GM23338 (cell line): ENCODE measurements around the gene SMIM12. TPM values are rescaled to one million over a fixed set of nuclear protein-coding genes. Genes with fewer than 3 reads are reported as not detected.
"Not testable (repeated sequence)": the region's sequence is repeated elsewhere in the genome, so short reads cannot be mapped to it uniquely, and the experiment has no call there.

Experiments
- ATAC-seq: fragments of 200-7000 bp; cut with Tn5 transposase; 3 replicates; pipeline ENCODE4 v1.9.1; 2020
- DNase-seq: peaks from one replicate; pipeline ENCODE4 v3.0.0-alpha.2; 2015; ENCODE audit warnings: low spot score
- H2AFZ ChIP-seq: fragments of 200-600 bp; sonication (generic); 2 replicates; pipeline ENCODE4 v1.8.0; 2016; ENCODE audit warnings: antibody characterized with exemption, mild to moderate bottlenecking, moderate library complexity
- H3F3A ChIP-seq: fragments of 200-600 bp; sonication (generic); replicated peaks from 2 replicates; pipeline ENCODE4 v1.8.0; 2017; ENCODE audit warnings: antibody characterized with exemption, mixed run types, low read depth
- H3K27ac ChIP-seq: fragments of 200-600 bp; sonication (generic); 2 replicates; pipeline ENCODE4 v1.6.1; 2016; ENCODE audit warnings: low read depth
- H3K27me3 ChIP-seq: fragments of 200-600 bp; sonication (generic); 2 replicates; pipeline ENCODE4 v1.8.0; 2016; ENCODE audit warnings: mild to moderate bottlenecking, mixed run types, moderate library complexity; ENCODE audit not compliant: insufficient read depth
- H3K36me3 ChIP-seq: fragments of 200-600 bp; sonication (generic); 2 replicates; pipeline ENCODE4 v1.8.0; 2016; ENCODE audit warnings: mild to moderate bottlenecking; ENCODE audit not compliant: insufficient read depth
- H3K4me1 ChIP-seq: fragments of 200-600 bp; sonication (generic); 2 replicates; pipeline ENCODE4 v1.8.0; 2016; ENCODE audit warnings: mild to moderate bottlenecking, moderate library complexity; ENCODE audit not compliant: insufficient read depth
- H3K4me2 ChIP-seq: fragments of 200-600 bp; sonication (generic); 2 replicates; pipeline ENCODE4 v1.7.1; 2017; ENCODE audit warnings: mixed run types
- H3K4me3 ChIP-seq: fragments of 200-600 bp; sonication (generic); 2 replicates; pipeline ENCODE4 v1.6.1; 2016; ENCODE audit warnings: mixed run types
- H3K79me2 ChIP-seq: fragments of 200-600 bp; sonication (generic); replicated peaks from 2 replicates; pipeline ENCODE4 v1.8.0; 2017; ENCODE audit warnings: mild to moderate bottlenecking; ENCODE audit not compliant: insufficient read depth
- H3K9me2 ChIP-seq: fragments of 200-600 bp; sonication (generic); 2 replicates; pipeline ENCODE4 v1.8.0; 2017; ENCODE audit not compliant: insufficient read depth
- H4K20me1 ChIP-seq: fragments of 200-600 bp; sonication (generic); replicated peaks from 2 replicates; pipeline ENCODE4 v1.8.0; 2017; ENCODE audit warnings: mild to moderate bottlenecking; ENCODE audit not compliant: insufficient read depth
- H3K27ac Mint-ChIP-seq: 2 replicates; pipeline ENCODE4 v1.8.0; 2020; ENCODE audit warnings: inconsistent platforms, mild to moderate bottlenecking, moderate library complexity, mixed read lengths
- H3K27me3 Mint-ChIP-seq: 3 replicates; pipeline ENCODE4 v1.8.0; 2022; ENCODE audit warnings: low read depth, mild to moderate bottlenecking, moderate library complexity, mixed read lengths, inconsistent platforms; ENCODE audit not compliant: insufficient read depth, poor library complexity
- H3K36me3 Mint-ChIP-seq: 3 replicates; pipeline ENCODE4 v1.8.0; 2021; ENCODE audit warnings: low read depth, mild to moderate bottlenecking, inconsistent platforms, moderate library complexity, mixed read lengths
- H3K4me1 Mint-ChIP-seq: 3 replicates; pipeline ENCODE4 v1.8.0; 2020; ENCODE audit warnings: mild to moderate bottlenecking, inconsistent platforms, mixed read lengths
- H3K4me3 Mint-ChIP-seq: 3 replicates; pipeline ENCODE4 v1.8.0; 2021; ENCODE audit warnings: moderate library complexity, mild to moderate bottlenecking, inconsistent platforms, mixed read lengths
- H3K9me3 Mint-ChIP-seq: 3 replicates; pipeline ENCODE4 v1.8.0; 2020; ENCODE audit warnings: moderate library complexity, mild to moderate bottlenecking, inconsistent platforms, mixed read lengths
- EZH2phosphoT487 ChIP-seq: fragments of 200-600 bp; sonication (generic); IDR thresholded peaks from one replicate; pipeline ENCODE4 v1.8.1; 2018; ENCODE audit warnings: antibody characterized with exemption; ENCODE audit not compliant: unreplicated experiment
- STAT1 ChIP-seq: IDR thresholded peaks from one replicate; pipeline ENCODE4 v1.6.1; 2016; ENCODE audit warnings: antibody characterized with exemption; ENCODE audit not compliant: unreplicated experiment
- polyA plus RNA-seq: library from polyadenylated mRNA; unstranded; fragments of >200 nt; fragmentation: Nextera tagmentation; extraction: Ambion mirVana; gene quantifications from 2 replicates; pipeline ENCODE4 v1.2.1, GENCODE V29; 2016
- total RNA-seq: library from RNA; depleted of rRNA; stranded (reverse); fragments of >200 nt; shearing (Covaris generic); gene quantifications from 2 replicates; pipeline ENCODE4 v1.2.3, GENCODE V29; 2014
- TF ChIP-seq, protein P1 (sequence below): IDR thresholded peaks from one replicate; pipeline ENCODE4 v1.6.1; 2018; ENCODE audit warnings: antibody characterized with exemption; ENCODE audit not compliant: unreplicated experiment
- TF ChIP-seq, protein P2 (sequence below): fragments of 250-450 bp; sonication (Bioruptor Pico); IDR thresholded peaks from 2 replicates; pipeline ENCODE4 v1.5.0; 2020; ENCODE audit warnings: mild to moderate bottlenecking, moderate library complexity

Gene SMIM12
- total and polyA plus RNA-seq, 2 experiments from 2014 or later, result 22.7 to 25.3 TPM

DNA sequence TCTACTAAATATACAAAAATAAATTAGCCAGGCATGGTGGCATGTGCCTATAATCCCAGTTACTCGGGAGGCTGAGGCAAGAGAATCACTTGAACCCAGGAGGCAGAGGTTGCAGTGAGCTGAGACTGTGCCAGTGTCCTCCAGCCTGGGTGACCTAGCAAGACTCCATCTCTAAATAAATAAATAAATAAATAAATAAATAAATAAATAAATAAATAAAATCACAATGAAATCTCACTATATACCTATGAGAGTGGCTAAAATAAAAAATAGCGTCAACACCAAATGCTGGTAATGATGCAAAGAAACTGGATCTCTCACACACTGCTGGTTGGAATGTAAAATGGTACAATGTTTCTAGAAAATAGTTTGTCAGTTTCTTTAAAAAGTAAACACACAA lies 40.7 kb downstream of the SMIM12 start:
- H3K36me3 Mint-ChIP-seq, H3K4me1 ChIP-seq, H3K4me2 ChIP-seq, H3K27ac ChIP-seq, H3K9me3 Mint-ChIP-seq, H4K20me1 ChIP-seq, H3K4me3 Mint-ChIP-seq, H3K27ac Mint-ChIP-seq, H3K79me2 ChIP-seq, H2AFZ ChIP-seq, H3K27me3 Mint-ChIP-seq, H3K4me3 ChIP-seq, DNase-seq, H3K4me1 Mint-ChIP-seq, H3K27me3 ChIP-seq, H3F3A ChIP-seq, H3K36me3 ChIP-seq, H3K9me2 ChIP-seq, ATAC-seq: not testable (repeated sequence)

DNA sequence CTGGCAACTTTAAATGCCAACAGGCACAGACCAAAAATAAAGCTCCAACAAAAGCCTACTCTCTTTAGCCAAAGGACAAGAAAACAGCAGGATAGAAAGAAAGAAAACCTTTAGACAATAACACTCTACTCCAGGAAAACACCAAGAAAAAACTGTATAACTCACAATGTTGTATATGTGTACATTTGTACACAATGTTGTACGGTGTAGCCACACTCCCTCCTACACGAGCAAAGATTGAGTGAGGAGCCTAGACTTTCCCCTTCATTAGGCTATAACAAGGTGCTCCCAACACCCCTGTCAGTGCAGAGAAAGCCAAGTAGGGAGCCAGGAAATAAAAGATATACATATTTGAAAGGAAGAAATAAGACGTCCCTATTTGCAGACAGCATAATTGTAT lies 42.8 kb downstream of the SMIM12 start:
- no peak for DNase-seq
- H3K79me2 ChIP-seq, result no peaks in the 10 kb centered on the region
- H3K36me3 ChIP-seq, result no peaks in the 10 kb centered on the region
- H4K20me1 ChIP-seq, result no peaks in the 10 kb centered on the region
- TF ChIP-seq EZH2phosphoT487, result no peak
- no peak for TF ChIP-seq STAT1
- TF ChIP-seq, protein P1, sequence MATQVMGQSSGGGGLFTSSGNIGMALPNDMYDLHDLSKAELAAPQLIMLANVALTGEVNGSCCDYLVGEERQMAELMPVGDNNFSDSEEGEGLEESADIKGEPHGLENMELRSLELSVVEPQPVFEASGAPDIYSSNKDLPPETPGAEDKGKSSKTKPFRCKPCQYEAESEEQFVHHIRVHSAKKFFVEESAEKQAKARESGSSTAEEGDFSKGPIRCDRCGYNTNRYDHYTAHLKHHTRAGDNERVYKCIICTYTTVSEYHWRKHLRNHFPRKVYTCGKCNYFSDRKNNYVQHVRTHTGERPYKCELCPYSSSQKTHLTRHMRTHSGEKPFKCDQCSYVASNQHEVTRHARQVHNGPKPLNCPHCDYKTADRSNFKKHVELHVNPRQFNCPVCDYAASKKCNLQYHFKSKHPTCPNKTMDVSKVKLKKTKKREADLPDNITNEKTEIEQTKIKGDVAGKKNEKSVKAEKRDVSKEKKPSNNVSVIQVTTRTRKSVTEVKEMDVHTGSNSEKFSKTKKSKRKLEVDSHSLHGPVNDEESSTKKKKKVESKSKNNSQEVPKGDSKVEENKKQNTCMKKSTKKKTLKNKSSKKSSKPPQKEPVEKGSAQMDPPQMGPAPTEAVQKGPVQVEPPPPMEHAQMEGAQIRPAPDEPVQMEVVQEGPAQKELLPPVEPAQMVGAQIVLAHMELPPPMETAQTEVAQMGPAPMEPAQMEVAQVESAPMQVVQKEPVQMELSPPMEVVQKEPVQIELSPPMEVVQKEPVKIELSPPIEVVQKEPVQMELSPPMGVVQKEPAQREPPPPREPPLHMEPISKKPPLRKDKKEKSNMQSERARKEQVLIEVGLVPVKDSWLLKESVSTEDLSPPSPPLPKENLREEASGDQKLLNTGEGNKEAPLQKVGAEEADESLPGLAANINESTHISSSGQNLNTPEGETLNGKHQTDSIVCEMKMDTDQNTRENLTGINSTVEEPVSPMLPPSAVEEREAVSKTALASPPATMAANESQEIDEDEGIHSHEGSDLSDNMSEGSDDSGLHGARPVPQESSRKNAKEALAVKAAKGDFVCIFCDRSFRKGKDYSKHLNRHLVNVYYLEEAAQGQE, result no peak
- TF ChIP-seq, protein P2, sequence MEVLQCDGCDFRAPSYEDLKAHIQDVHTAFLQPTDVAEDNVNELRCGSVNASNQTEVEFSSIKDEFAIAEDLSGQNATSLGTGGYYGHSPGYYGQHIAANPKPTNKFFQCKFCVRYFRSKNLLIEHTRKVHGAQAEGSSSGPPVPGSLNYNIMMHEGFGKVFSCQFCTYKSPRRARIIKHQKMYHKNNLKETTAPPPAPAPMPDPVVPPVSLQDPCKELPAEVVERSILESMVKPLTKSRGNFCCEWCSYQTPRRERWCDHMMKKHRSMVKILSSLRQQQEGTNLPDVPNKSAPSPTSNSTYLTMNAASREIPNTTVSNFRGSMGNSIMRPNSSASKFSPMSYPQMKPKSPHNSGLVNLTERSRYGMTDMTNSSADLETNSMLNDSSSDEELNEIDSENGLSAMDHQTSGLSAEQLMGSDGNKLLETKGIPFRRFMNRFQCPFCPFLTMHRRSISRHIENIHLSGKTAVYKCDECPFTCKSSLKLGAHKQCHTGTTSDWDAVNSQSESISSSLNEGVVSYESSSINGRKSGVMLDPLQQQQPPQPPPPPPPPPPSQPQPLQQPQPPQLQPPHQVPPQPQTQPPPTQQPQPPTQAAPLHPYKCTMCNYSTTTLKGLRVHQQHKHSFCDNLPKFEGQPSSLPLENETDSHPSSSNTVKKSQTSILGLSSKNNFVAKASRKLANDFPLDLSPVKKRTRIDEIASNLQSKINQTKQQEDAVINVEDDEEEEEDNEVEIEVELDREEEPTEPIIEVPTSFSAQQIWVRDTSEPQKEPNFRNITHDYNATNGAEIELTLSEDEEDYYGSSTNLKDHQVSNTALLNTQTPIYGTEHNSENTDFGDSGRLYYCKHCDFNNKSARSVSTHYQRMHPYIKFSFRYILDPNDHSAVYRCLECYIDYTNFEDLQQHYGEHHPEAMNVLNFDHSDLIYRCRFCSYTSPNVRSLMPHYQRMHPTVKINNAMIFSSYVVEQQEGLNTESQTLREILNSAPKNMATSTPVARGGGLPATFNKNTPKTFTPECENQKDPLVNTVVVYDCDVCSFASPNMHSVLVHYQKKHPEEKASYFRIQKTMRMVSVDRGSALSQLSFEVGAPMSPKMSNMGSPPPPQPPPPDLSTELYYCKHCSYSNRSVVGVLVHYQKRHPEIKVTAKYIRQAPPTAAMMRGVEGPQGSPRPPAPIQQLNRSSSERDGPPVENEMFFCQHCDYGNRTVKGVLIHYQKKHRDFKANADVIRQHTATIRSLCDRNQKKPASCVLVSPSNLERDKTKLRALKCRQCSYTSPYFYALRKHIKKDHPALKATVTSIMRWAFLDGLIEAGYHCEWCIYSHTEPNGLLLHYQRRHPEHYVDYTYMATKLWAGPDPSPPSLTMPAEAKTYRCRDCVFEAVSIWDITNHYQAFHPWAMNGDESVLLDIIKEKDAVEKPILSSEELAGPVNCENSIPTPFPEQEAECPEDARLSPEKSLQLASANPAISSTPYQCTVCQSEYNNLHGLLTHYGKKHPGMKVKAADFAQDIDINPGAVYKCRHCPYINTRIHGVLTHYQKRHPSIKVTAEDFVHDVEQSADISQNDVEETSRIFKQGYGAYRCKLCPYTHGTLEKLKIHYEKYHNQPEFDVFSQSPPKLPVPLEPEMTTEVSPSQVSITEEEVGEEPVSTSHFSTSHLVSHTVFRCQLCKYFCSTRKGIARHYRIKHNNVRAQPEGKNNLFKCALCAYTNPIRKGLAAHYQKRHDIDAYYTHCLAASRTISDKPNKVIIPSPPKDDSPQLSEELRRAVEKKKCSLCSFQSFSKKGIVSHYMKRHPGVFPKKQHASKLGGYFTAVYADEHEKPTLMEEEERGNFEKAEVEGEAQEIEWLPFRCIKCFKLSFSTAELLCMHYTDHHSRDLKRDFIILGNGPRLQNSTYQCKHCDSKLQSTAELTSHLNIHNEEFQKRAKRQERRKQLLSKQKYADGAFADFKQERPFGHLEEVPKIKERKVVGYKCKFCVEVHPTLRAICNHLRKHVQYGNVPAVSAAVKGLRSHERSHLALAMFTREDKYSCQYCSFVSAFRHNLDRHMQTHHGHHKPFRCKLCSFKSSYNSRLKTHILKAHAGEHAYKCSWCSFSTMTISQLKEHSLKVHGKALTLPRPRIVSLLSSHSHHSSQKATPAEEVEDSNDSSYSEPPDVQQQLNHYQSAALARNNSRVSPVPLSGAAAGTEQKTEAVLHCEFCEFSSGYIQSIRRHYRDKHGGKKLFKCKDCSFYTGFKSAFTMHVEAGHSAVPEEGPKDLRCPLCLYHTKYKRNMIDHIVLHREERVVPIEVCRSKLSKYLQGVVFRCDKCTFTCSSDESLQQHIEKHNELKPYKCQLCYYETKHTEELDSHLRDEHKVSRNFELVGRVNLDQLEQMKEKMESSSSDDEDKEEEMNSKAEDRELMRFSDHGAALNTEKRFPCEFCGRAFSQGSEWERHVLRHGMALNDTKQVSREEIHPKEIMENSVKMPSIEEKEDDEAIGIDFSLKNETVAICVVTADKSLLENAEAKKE (CRISPR knock-in tag), result no peak
- no peak overlapping the region for H3K4me2 ChIP-seq
- H3K27ac ChIP-seq, result no peak overlapping the region
- H3K27me3 Mint-ChIP-seq, result peaks cover 5% of the 10 kb centered on the region
- H2AFZ ChIP-seq, result no peak overlapping the region
- no peak for ATAC-seq
- peaks cover 2% of the 10 kb centered on the region; the same call in 1 of the 3 replicates for H3K4me1 Mint-ChIP-seq
- no peak overlapping the region for H3K4me3 ChIP-seq
- H3K36me3 Mint-ChIP-seq, result no peaks in the 10 kb centered on the region
- no peaks in the 10 kb centered on the region for H3K27me3 ChIP-seq
- H3K4me3 Mint-ChIP-seq, result no peak overlapping the region
- no peaks in the 10 kb centered on the region for H3F3A ChIP-seq
- no peaks in the 10 kb centered on the region for H3K9me3 Mint-ChIP-seq
- H3K27ac Mint-ChIP-seq, result no peak overlapping the region
- H3K9me2 ChIP-seq, result no peaks in the 10 kb centered on the region
- H3K4me1 ChIP-seq, result no peaks in the 10 kb centered on the region
